IPS-NIHi11 (cell line): ENCODE results near the gene PRPS1.
"Not testable (repeated sequence)": the region's sequence is repeated elsewhere in the genome, so short reads cannot be mapped to it uniquely, and the experiment has no call there.

Experiments used
- DNase-seq: peaks from one replicate; pipeline ENCODE4 v3.0.0; 2012; ENCODE audit warnings: mixed read lengths, low spot score

PRPS1 gene

GRCh38 chrX:107627838-107628661 is at the start of gene PRPS1:
TSS of gene PRPS1 (plus strand) at chrX:107628510. CDS start at chrX:107628629, 119 bp downstream.
- DNase-seq, result peak; percentile 87

DNA sequence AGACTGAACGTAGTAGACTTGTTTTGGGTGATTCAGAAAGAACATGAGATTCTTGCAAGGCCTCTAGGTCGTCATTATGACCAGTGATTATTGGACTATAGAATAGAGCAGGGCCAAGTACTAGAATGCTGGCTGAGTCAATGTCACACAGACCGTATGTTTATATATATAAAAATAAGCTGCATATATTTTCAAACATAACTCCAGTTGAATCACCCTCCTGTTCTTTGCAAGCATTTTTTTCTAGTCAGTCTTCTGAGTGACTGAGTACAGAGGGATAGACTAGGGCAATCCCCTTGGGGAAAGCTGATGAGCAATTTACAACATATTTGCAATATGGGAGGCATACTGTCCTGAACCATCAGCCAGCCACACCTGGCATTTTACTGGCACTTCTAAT is 48.4 kb upstream of the PRPS1 start:
- no peak for DNase-seq

GRCh38 chrX:107581923-107582322 is 46.4 kb upstream of the PRPS1 start:
- no peak for DNase-seq

GRCh38 chrX:107589243-107589642 is 39.1 kb upstream of the PRPS1 start:
- DNase-seq, result no peak

- no peak for DNase-seq
These were observed 31.7 kb upstream of the PRPS1 start for GRCh38 chrX:107596651-107597050.

DNA sequence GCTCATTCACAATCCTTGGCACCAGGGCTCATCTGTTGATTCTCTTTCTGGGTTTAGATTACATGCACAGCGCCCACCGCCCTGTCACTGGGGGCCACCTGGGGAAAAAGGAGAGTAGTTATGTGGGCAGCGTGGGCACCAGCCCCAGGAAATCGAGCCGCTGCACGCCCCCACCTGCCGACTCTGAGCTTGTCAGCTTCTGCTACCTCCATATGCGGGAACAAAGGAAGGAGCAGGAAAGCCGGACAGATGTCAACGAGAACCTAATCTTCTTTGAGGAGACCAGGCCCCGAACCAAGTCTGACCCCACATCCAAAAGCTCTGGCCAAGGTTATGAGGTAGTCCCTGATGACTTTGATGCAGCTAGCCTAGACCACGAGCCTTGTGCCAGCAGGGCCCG is 31.0 kb upstream of the PRPS1 start:
- DNase-seq, result no peak

GRCh38 chrX:107597791-107598190 is 30.5 kb upstream of the PRPS1 start:
- no peak for DNase-seq

GRCh38 chrX:107599450-107599861 is 28.9 kb upstream of the PRPS1 start:
- peak; percentile 19 for DNase-seq

DNA sequence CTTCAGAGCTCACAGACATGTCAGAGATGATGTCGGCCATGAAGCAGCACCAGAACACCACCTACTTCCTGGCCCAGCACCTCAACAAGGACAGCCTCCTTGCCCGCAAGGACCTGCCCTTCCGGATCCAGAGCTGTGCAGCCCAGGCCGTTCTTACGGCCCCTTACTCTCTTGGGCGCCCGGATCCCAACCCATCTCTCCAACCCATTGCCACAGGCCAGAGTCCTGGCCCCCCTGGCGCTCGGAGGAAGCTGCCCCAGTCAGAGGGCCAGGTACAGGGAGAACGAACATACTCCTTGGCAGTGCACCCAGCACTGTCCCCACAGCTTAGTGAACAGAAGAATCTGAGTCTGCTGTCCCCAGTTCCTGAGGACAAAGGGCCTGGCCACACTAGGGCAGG is 27.9 kb upstream of the PRPS1 start:
- DNase-seq, result no peak

DNA sequence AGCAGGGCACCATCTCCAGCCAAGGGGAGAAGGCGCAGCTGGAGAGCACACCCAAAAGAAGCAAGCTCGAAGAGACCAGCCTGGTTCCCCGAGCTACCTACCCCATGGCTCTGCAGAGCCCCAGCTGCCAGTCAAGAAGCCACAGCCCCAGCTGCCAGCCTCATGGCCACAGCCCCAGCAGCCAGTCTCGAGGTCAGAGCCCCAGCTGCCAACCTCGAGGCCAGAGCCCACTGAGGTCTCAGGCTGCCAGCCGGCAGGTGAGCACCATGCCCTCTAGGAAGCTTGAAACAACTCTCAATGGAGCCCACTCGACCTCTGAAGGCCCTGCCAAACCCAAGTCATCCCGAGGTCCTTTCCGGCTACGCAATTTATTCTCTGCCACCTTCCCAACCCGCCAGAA is 27.0 kb upstream of the PRPS1 start:
- no peak for DNase-seq

GRCh38 chrX:107601759-107602158 is 26.6 kb upstream of the PRPS1 start:
- no peak for DNase-seq

GRCh38 chrX:107602694-107603239 is 25.5 kb upstream of the PRPS1 start:
- no peak for DNase-seq

- no peak for DNase-seq
These were observed 24.7 kb upstream of the PRPS1 start for GRCh38 chrX:107603429-107604159.

DNA sequence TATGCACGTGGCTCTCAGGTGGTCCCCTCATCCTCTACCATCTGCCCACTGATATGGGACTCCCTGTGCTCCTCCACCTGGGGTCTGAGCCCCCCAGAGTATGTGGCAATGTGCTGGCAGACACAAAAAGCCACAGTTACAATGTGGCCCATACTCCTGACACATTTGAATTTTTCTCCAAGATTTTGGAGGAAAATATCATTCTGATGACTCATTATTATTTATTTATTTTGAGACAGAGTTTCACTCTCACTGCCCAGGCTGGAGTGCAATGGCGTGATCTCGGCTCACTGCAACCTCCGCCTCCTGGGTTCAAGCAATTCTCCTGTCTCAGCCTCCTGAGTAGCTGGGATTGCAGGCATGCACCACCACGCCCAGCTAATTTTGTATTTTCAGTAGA is 19.2 kb upstream of the PRPS1 start:
- not testable (repeated sequence) for DNase-seq

DNA sequence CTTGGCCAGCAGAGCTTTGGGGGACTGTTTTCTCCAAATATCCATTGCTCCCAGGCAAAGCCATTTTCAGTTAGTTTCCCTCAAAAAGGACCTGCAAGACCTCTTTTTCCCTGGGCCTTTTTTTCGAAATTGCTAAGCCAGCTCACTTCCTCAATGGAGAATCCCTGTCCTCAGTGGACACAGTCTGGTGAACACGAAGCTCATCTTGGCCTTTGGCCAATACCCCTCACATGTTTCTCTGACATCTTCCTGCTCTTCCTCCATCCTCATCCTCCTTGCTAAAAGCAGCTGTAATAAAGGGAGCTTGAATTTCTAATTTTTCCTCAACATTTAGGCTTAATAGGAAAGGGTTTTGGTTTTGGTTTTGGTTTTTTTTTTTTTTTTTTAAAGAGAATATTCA is 17.6 kb upstream of the PRPS1 start:
- DNase-seq, result no peak

GRCh38 chrX:107619885-107620322 is 8.4 kb upstream of the PRPS1 start:
- DNase-seq, result no peak

DNA sequence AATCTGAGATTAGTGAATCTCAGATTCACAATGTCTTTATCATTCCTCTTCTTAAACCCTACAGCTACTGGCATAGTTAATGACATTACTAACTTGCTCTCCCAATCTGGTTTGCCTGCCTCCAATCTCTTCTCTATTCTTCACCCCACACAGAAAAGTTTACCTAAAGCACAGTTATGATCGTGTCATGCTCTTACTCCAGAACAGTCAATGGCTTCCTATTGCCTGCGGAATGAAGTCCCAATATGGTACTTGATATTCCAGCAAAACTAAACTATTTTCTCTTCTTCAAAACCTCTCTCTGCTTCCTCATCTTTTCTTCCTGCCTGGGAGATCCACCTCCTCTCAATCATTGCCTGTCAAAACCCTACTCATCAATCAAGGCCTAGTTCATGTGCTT is 3.4 kb upstream of the PRPS1 start:
- no peak for DNase-seq

DNA sequence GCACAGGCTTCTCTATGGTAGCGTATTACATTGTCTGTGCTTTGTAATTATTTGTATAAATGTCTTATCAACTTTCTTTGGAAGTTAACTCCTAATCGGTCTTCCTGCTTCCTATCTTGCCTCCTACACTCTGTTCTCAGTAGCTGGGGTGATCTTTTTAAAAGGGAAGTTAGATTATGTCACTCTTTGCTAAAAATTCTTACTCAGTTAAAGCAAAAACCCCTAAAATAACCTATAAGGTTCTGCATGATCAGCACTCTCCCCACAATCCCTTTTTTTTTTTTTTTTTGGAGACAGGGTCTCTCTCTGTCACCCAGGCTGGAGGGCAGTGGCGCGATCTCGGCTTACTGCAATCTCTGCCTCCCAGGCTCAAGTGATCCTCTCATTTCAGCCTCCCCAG is 2.6 kb upstream of the PRPS1 start:
- DNase-seq, result no peak

- no peak for DNase-seq
These were observed 1.8 kb upstream of the PRPS1 start for GRCh38 chrX:107626481-107626880.

DNA sequence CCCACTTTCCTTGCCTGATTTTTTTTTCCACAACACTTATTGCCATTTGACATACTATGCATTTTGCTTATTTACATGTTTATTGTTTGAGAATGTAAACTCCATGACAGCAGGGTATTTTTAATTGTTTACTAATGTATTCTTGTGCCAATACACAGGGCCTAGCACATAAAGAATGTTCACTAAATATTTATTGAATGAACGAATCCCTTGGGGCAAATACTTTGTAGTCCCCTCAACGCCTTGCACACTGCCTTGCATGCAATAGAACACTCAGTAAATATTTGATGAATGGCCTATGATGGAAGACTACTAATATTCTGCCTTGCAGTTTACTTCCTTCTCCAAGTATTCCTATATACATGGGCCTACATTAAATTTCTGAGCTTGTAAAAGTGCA is 1.4 kb upstream of the PRPS1 start:
- DNase-seq, result no peak

DNA sequence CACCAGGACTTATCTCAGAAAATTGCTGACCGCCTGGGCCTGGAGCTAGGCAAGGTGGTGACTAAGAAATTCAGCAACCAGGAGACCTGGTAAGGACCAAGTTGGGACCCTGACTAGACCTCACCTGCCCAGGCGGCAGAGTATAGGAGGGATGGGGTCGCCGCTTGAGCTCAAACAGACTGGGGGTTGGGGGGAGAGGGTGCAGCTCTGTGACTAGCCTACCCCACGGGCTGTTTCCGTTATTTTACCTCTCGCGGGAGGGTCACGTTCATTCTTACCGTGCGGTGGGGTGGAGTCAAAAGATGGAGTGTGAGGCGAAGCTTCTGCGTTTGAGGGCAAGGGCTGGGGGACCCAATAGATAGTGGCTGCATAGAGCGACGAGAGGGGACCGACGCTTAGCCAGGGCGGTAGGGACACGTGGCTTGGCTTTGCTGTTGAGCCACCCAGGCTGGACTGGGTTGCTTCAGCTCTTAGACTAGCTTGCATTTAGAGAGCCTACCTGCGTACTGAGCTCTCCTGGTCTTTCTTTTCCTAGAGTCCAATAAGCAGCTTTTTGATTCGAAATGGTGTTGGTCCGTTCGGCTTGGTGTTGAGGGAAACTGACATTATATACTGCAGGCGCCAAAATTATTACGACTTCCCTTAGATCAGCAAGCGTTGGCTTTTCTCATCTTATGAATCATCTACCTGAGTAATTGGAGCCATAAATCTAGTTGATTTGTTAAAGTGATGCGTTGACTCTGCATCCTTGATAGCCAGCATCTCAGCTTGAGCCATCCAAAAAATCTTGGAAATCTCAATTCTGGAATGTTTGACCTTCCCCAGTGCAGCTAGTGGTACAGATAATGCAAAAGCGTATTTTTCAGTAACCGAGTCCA is 591 bp downstream of the PRPS1 start:
- peak; percentile 9 for DNase-seq

- DNase-seq, result no peak
These were observed 1.2 kb downstream of the PRPS1 start for GRCh38 chrX:107629540-107629909.
